22Rv1 (cell line): ENCODE measurements around the gene CLMP.

Experiments
- CTCF ChIP-seq: fragments of 450-650 bp; IDR thresholded peaks from 2 replicates; pipeline ENCODE4 v1.5.1; 2017; ENCODE audit warnings: mild to moderate bottlenecking
- ZFX ChIP-seq: fragments of 450-650 bp; IDR thresholded peaks from 2 replicates; pipeline ENCODE4 v1.6.1; 2017; ENCODE audit warnings: antibody characterized with exemption, borderline replicate concordance

- TF ChIP-seq CTCF, result no peak
- no peak for TF ChIP-seq ZFX
Measured at GRCh38 chr11:123110397-123110796, 84.7 kb downstream of the CLMP start.
